Lung (tissue), 12 donors: ENCODE results near the gene C12orf42. TPM values are rescaled to one million over a fixed set of nuclear protein-coding genes. Genes with fewer than 3 reads are reported as not detected.

ENCODE experiments used
- ATAC-seq: fragments of 200-7000 bp; cut with Tn5 transposase; one replicate; pipeline ENCODE4 v1.9.1; 2020; ENCODE audit warnings: moderate number of reproducible peaks; ENCODE audit not compliant: insufficient read depth, low FRiP score
- DNase-seq, 3 donors: peaks; one replicate each; pipeline ENCODE4 v3.0.0-alpha.2; 2013 to 2017
- H3K27ac ChIP-seq, 2 donors: one replicate each; pipeline ENCODE4 v1.5.1; 2013; ENCODE audit warnings: mild to moderate bottlenecking in 2 of 2, moderate library complexity in 2 of 2, control low read depth in 1 of 2, inconsistent platforms in 1 of 2, low read depth in 1 of 2, low read length in 1 of 2
- H3K27me3 ChIP-seq, 3 donors: one replicate each; pipeline ENCODE4 v1.5.1; 2013; ENCODE audit warnings: low read length in 2 of 3; ENCODE audit not compliant: control insufficient read depth in 3 of 3, insufficient read depth in 3 of 3
- H3K36me3 ChIP-seq, 4 donors: one replicate each; pipeline ENCODE4 v1.5.1; 2013; ENCODE audit warnings: low read length in 4 of 4, mild to moderate bottlenecking in 1 of 4, moderate library complexity in 1 of 4; ENCODE audit not compliant: control insufficient read depth in 4 of 4, insufficient read depth in 4 of 4
- H3K4me1 ChIP-seq, 5 donors: one replicate each; pipeline ENCODE4 v1.5.1; 2013; ENCODE audit warnings: low read length in 5 of 5, mild to moderate bottlenecking in 2 of 5, moderate library complexity in 1 of 5; ENCODE audit not compliant: control insufficient read depth in 5 of 5, insufficient read depth in 5 of 5
- H3K4me3 ChIP-seq: one replicate; pipeline ENCODE4 v1.5.1; 2013; ENCODE audit warnings: mild to moderate bottlenecking, control low read depth, moderate library complexity
- H3K9ac ChIP-seq, 2 donors: one replicate each; pipeline ENCODE4 v1.5.1; 2013; ENCODE audit warnings: low read length in 2 of 2, control low read depth in 1 of 2; ENCODE audit not compliant: insufficient read depth in 1 of 2
- H3K9me3 ChIP-seq, 4 donors: one replicate each; pipeline ENCODE4 v1.5.1; 2013; ENCODE audit warnings: low read length in 3 of 4, mild to moderate bottlenecking in 1 of 4, moderate library complexity in 1 of 4; ENCODE audit not compliant: control insufficient read depth in 4 of 4, insufficient read depth in 3 of 4
- WGBS, 2 donors: extraction: QIAGEN DNeasy Blood & Tissue Kit; methylation state at CpG; one replicate each; pipeline ENCODE4 v1.1.7; 2013; 5-methylcytosine and 5-hydroxymethylcytosine counted together
- polyA plus RNA-seq, 2 donors: library from polyadenylated mRNA; stranded (reverse); fragments of 200-250 nt; gene quantifications; one replicate each; pipeline ENCODE4 v1.2.1, GENCODE V29; 2013
- total RNA-seq, 2 donors: library from RNA; depleted of rRNA in 1 of 2; stranded (reverse); fragments of >200 nt in 1 of 2; gene quantifications; one replicate each; pipeline ENCODE4 v1.2.1, GENCODE V29; 2014 to 2021
- TF ChIP-seq, protein P1 (sequence below): IDR thresholded peaks from 2 replicates; pipeline ENCODE4 v1.5.1; 2012; ENCODE audit warnings: mild to moderate bottlenecking; ENCODE audit errors: control extremely low read depth, extremely low read depth
- donor health status: control.
- donor health status: control.
- donor health status: Bipolar disorder and iron deficiency.
- donor health status: healthy.
- donor health status: DM: yes; HTN: yes; CAD: no.

C12orf42 gene
- total and polyA plus RNA-seq, 4 donors, result 0.03 TPM; not detected in 3

DNA sequence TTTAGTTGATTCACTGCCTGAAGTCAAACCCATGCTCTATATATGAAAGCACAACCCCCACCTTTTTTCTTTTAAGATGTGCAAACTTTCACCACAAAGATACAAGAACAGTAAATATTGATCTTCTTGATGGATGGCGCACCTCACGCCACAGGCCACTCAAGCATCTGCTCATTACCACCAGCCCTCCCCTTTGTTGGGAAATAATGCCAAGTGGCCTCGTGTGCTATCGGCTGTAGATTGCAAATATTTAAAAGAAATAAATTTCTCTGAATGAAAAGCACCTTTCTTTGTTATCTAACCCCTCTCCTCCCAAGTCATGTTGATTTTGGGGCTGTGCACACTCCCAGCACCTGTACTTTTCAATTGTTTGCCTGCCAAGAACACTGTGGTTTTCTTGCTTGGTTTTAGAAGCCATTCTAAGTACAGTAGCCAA is 122.7 kb downstream of the C12orf42 start:
- no peaks in the 10 kb centered on the region for H3K27me3 ChIP-seq
- ATAC-seq, result no peak
- H3K27ac ChIP-seq, result no peak overlapping the region
- H3K9me3 ChIP-seq, result no peaks in the 10 kb centered on the region
- no peaks in the 10 kb centered on the region for H3K36me3 ChIP-seq
- H3K4me1 ChIP-seq, result no peaks in the 10 kb centered on the region
- no peak overlapping the region for H3K4me3 ChIP-seq
- WGBS, 2 donors, result 64 to 74% methylated on average over 4 of the region's 4 CpGs
- H3K9ac ChIP-seq, result no peak overlapping the region
- TF ChIP-seq, protein P1, sequence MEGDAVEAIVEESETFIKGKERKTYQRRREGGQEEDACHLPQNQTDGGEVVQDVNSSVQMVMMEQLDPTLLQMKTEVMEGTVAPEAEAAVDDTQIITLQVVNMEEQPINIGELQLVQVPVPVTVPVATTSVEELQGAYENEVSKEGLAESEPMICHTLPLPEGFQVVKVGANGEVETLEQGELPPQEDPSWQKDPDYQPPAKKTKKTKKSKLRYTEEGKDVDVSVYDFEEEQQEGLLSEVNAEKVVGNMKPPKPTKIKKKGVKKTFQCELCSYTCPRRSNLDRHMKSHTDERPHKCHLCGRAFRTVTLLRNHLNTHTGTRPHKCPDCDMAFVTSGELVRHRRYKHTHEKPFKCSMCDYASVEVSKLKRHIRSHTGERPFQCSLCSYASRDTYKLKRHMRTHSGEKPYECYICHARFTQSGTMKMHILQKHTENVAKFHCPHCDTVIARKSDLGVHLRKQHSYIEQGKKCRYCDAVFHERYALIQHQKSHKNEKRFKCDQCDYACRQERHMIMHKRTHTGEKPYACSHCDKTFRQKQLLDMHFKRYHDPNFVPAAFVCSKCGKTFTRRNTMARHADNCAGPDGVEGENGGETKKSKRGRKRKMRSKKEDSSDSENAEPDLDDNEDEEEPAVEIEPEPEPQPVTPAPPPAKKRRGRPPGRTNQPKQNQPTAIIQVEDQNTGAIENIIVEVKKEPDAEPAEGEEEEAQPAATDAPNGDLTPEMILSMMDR, result no peak
- peak; percentile 38 to 62 (median 47) for DNase-seq

DNA sequence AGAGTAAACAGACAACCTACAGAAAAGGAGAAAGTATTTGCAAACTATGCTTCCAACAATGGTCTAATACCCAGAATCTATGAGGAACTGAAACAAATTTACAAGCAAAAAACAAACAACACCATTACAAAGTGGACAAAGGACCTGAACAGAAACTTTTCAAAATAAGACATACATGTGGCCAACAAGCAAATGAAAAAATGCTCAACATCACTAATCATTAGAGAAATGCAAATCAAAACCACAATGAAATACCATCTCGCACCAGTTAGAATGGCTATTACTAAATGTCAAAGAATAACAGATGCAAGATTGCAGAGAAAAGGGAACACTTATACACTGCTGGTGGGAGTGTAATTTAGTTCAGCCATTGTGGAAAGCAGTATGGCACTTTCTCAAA is 125.8 kb downstream of the C12orf42 start:
- no peaks in the 10 kb centered on the region for H3K27me3 ChIP-seq
- 92 to 97% methylated on average over 1 of the region's 1 CpG for WGBS, 2 donors
- no peaks in the 10 kb centered on the region for H3K9me3 ChIP-seq
- H3K4me3 ChIP-seq, result no peak overlapping the region
- no peaks in the 10 kb centered on the region for H3K36me3 ChIP-seq
- TF ChIP-seq, protein P1, result no peak
- DNase-seq (no peak), ATAC-seq (no peak)
- H3K4me1 ChIP-seq, result no peaks in the 10 kb centered on the region
- no peak overlapping the region for H3K9ac ChIP-seq
- H3K27ac ChIP-seq, result no peak overlapping the region

DNA sequence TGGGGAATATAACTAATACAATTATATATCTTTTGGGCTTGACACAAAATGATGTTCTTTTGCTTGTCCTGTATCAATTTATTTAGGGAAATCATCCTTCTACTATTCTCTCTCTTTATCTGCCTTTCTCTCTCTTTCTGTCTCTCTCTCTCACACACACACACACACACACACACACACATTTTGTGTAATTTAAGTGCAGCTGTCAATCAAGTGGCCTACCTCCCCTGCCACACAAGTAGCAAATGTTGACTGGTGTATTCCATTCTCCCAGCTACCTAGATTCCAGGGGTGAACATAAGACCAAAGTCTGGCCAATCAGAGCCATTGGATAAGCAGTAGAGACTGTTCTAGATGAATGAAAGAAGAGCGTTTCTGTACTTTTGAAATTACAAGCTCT is 127.6 kb downstream of the C12orf42 start:
- 92 to 97% methylated on average over 1 of the region's 1 CpG for WGBS, 2 donors
- no peaks in the 10 kb centered on the region for H3K9me3 ChIP-seq
- ATAC-seq (no peak), DNase-seq (no peak)
- no peaks in the 10 kb centered on the region for H3K36me3 ChIP-seq
- H3K27me3 ChIP-seq, result no peaks in the 10 kb centered on the region
- H3K9ac ChIP-seq, result no peak overlapping the region
- TF ChIP-seq, protein P1, result no peak
- H3K4me1 ChIP-seq, result no peaks in the 10 kb centered on the region
- H3K4me3 ChIP-seq, result no peak overlapping the region
- H3K27ac ChIP-seq, result no peak overlapping the region

DNA sequence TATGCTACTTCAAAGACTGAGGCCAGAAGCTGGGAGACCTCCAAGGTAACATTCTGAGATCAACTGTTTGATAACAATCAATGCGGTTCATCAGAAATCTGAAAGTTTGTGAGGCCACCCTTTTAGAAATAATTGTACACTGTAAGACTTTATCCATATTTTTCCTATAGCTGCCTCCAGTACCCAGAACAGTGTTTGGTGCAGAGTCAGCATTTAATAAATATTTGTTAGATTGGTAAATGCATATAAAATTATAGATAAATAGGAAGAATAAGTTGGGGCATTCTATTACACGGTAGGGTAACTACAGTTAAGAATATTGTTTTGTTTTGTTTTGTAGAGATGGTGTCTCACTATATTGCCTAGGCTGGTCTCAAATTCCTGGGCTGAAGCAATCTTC is 141.4 kb downstream of the C12orf42 start:
- H3K4me1 ChIP-seq, result no peaks in the 10 kb centered on the region
- peaks cover 0 to 3% (median 0%) of the 10 kb centered on the region in 4 donors for H3K9me3 ChIP-seq
- TF ChIP-seq, protein P1, result no peak
- WGBS, 2 donors, result 48 to 92% methylated on average over 2 of the region's 2 CpGs
- no peak overlapping the region for H3K4me3 ChIP-seq
- no peak for ATAC-seq
- H3K9ac ChIP-seq, result no peak overlapping the region
- no peak overlapping the region for H3K27ac ChIP-seq
- no peaks in the 10 kb centered on the region for H3K27me3 ChIP-seq
- DNase-seq, result no peak
- H3K36me3 ChIP-seq, result no peaks in the 10 kb centered on the region
